ENCODE data around the gene DNAJB8. TPM values are rescaled to one million over a fixed set of nuclear protein-coding genes. Genes with fewer than 3 reads are reported as not detected.

Gene DNAJB8
- total RNA-seq, 3 donors from 2014 or later (not counting 1 experiment from before 2014, with no cell fraction given), result not detected

GRCh38 chr3:128435058-128435457, 31.6 kb downstream of the DNAJB8 start:
- ATAC-seq, result no peak
- Mint-ChIP-seq H3K27me3 (ENCODE audit: low read depth in 2 of 2) (peaks cover 28 to 47% of the 10 kb centered on the region in 2 donors), H3K9me3 (no peaks in the 10 kb centered on the region), H3K4me1 (peaks cover 0 to 9% of the 10 kb centered on the region in 2 donors), H3K4me3 (no peak overlapping the region), H3K36me3 (no peaks in the 10 kb centered on the region), H3K27ac (no peak overlapping the region)
- TF ChIP-seq CTCF (IDR thresholded peaks at IDR 0.05), result no peak
- DNase-seq, result no peak
- Histone ChIP-seq H3K4me1 (ENCODE audit: control insufficient read depth, insufficient read depth, low read length) (no peaks in the 10 kb centered on the region), H3K36me3 (ENCODE audit: control insufficient read depth, insufficient read depth, low read length) (no peaks in the 10 kb centered on the region), H3K9me3 (ENCODE audit: control insufficient read depth, insufficient read depth, low read length) (no peaks in the 10 kb centered on the region), H3K27ac (ENCODE audit: low read length) (no peak overlapping the region), H3K27me3 (ENCODE audit: control insufficient read depth, insufficient read depth, low read length) (peaks cover 3% of the 10 kb centered on the region), H3K4me3 (ENCODE audit: low read length) (no peak overlapping the region)
- intact Hi-C loops (cut with micrococcal nuclease), result no loop called here
- WGBS (ENCODE audit: insufficient coverage), result 89% methylated on average over 6 of the region's 6 CpGs

GRCh38 chr3:128434524-128434923, 32.2 kb downstream of the DNAJB8 start:
- no peak for TF ChIP-seq CTCF (IDR thresholded peaks at IDR 0.05)
- H3K4me1 ChIP-seq (ENCODE audit: control insufficient read depth, insufficient read depth, low read length), result no peaks in the 10 kb centered on the region
- Mint-ChIP-seq H3K27me3 (ENCODE audit: low read depth in 2 of 2) (peaks cover 33 to 49% of the 10 kb centered on the region in 2 donors), H3K4me1 (peaks cover 0 to 9% of the 10 kb centered on the region in 2 donors), H3K27ac (no peak overlapping the region), H3K4me3 (no peak overlapping the region), H3K36me3 (no peaks in the 10 kb centered on the region), H3K9me3 (no peaks in the 10 kb centered on the region)
- no peaks in the 10 kb centered on the region for H3K9me3 ChIP-seq (ENCODE audit: control insufficient read depth, insufficient read depth, low read length)
- WGBS (ENCODE audit: insufficient coverage), result 91% methylated on average over 1 of the region's 2 CpGs
- peaks cover 3% of the 10 kb centered on the region for H3K27me3 ChIP-seq (ENCODE audit: control insufficient read depth, insufficient read depth, low read length)
- ATAC-seq (no peak), DNase-seq (no peak)
- no peak overlapping the region for H3K4me3 ChIP-seq (ENCODE audit: low read length)
- H3K27ac ChIP-seq (ENCODE audit: low read length), result no peak overlapping the region
- no peaks in the 10 kb centered on the region for H3K36me3 ChIP-seq (ENCODE audit: control insufficient read depth, insufficient read depth, low read length)
- intact Hi-C loops (cut with micrococcal nuclease), result no loop called here

- WGBS (ENCODE audit: insufficient coverage), result 87% methylated on average over 2 of the region's 2 CpGs
- H3K27ac ChIP-seq (ENCODE audit: low read length), result no peak overlapping the region
- ATAC-seq (no peak), DNase-seq (no peak)
- intact Hi-C loops (cut with micrococcal nuclease), result no loop called here
- no peak for TF ChIP-seq CTCF (IDR thresholded peaks at IDR 0.05)
- H3K9me3 Mint-ChIP-seq, result no peaks in the 10 kb centered on the region
- no peak overlapping the region for H3K27ac Mint-ChIP-seq
- no peaks in the 10 kb centered on the region for H3K36me3 Mint-ChIP-seq
- H3K9me3 ChIP-seq (ENCODE audit: control insufficient read depth, insufficient read depth, low read length), result no peaks in the 10 kb centered on the region
- no peaks in the 10 kb centered on the region for H3K4me1 ChIP-seq (ENCODE audit: control insufficient read depth, insufficient read depth, low read length)
- H3K4me3 ChIP-seq (ENCODE audit: low read length), result no peak overlapping the region
- H3K27me3 ChIP-seq (ENCODE audit: control insufficient read depth, insufficient read depth, low read length), result peaks cover 3% of the 10 kb centered on the region
- H3K36me3 ChIP-seq (ENCODE audit: control insufficient read depth, insufficient read depth, low read length), result no peaks in the 10 kb centered on the region
- no peak overlapping the region for H3K4me3 Mint-ChIP-seq
- H3K4me1 Mint-ChIP-seq, result peaks cover 0 to 9% of the 10 kb centered on the region in 2 donors
- H3K27me3 Mint-ChIP-seq (ENCODE audit: low read depth in 2 of 2), result peaks cover 34 to 42% of the 10 kb centered on the region in 2 donors
Observed at GRCh38 chr3:128433837-128434165, 32.9 kb downstream of the DNAJB8 start.

Data from natural killer cell (primary cell).